NCI-H2107 treated with DMSO at 0.1 percent for 48 hours (cell line): ENCODE measurements around the gene TSPAN5.
"Not testable (repeated sequence)": the region's sequence is repeated elsewhere in the genome, so short reads cannot be mapped to it uniquely, and the experiment has no call there.

Experiments
- DNase-seq: peaks from one replicate; lab custom pipeline; 2025; ENCODE audit not compliant: unreplicated experiment; lab: John Stamatoyannopoulos, UW

Gene TSPAN5

DNA sequence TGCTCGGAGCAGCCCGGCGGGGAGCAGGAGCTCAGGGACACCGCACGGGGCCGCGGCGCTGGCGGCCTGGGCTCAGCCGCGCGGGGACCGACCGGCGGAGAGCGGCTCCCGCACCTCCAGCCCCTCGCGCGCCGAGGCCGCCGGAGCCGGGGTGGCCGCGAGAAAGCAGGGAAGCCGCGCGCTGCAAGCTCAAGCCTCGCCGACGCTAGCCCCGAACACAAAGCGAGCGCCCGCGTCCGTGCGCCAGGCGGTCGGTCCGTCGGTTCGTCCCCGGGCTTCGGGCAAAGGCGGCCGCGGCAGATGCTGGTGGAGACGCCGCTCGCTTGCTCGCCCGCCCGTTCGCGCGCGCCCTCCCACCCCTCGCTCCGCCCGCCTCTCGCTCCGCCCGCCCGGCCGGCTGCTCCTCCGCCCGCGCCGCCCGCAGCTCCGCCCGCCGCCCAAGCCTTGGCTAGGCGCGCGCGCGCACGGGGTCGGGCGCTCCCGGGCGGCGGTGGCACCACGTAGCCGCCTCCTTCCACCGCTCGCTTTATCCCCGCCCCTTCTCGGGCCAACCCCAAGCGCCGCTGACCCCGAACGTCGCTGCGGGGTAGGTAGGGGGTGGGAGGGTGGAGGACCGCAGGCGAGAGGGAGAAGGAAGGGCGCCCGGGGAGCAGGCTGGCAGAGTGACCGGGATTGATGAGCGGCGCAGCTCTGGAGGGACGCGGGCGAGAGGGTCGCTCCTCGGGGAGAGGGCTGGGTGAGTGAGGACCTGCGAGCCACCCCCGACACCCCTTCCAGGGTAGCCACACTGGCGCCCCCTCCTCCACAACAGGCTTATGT lies at the start of gene TSPAN5:
TSS of gene TSPAN5 (minus strand) at position 325 of the 819 bp plus-strand sequence.
- no peak for DNase-seq

DNA sequence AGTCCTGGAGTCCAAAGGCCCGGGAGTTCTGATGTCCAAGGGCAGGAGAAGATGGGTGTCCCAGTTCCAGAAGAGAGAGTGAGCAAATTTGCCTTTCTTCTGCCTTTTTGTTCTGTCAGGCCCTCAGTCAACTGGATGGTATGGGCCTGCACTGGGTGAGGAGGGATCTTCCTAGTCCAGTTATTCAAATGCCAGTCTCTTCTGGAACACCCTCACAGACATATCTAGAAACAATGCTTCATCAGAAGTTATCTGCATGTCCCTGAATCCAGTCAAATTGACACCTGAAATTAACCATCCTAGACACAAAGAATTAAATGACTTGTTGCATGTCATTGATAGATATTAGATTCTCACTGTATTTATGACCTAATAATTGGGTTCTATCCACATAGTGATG lies 48.5 kb upstream of the TSPAN5 start:
- no peak for DNase-seq

DNA sequence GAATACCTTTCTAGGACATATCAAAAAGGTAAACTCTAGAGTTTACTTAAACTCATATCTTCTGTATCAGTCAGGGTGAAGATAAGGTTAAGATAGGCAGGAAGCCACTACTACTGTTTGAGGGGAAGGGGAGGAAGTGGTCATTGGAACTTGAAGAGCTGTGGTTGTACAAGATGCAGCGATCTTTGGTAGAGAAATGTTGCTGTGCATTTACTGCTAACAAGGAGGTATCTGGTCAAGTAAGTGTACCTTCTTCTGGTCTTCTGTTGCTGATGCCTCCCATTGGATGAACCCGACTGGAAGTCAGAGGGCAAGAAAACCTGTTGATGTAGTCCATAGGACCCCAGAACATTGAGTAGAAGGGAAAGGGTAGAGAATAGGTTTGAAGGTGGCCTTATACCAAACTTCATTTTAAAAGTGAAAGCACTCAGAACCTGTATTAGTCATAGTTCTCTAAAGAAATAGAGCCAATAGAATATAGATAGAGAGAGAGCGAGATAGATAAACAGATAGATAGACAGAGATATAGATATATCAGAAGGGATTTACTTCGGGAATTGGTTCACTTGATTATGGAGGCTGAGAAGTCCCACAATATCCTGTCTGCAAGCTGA lies 47.9 kb upstream of the TSPAN5 start:
- no peak for DNase-seq

DNA sequence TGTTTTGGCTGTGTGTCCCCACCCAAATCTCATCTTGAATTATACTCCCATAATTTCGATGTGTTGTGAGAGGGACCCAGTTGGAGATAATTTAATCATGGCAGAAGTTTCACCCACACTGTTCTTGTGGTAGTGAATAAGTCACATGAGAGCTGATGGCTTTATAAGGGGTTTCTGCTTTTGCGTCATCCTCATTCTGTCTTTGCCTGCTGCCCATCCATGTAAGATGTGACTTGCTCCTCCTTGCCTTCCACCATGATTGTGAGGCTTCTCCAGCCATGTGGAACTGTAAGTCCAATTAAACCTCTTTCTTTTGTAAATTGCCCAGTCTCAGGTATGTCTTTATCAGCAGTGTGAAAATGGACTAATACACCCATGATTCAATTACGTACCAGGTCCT lies 47.2 kb upstream of the TSPAN5 start:
- DNase-seq = not testable (repeated sequence)

DNA sequence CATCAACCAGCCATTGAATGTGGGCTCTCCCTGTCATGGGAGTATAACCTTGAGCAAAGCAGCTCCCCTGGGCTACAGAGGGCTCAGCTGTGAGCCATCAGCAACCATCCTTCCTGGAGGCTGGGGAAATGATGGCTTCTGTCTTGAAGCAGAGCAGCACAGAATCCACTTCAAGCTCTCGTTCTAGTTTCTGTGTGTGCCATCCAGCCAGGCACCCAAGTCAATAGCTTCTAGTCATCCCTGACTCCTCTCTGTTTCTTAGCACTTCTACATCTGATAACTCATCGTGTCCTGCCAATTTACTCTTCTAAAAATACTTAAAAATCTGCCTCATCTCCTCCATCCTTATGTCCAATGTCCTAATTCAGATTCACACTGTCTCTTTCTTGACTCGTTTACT lies 42.2 kb upstream of the TSPAN5 start:
- no peak for DNase-seq

DNA sequence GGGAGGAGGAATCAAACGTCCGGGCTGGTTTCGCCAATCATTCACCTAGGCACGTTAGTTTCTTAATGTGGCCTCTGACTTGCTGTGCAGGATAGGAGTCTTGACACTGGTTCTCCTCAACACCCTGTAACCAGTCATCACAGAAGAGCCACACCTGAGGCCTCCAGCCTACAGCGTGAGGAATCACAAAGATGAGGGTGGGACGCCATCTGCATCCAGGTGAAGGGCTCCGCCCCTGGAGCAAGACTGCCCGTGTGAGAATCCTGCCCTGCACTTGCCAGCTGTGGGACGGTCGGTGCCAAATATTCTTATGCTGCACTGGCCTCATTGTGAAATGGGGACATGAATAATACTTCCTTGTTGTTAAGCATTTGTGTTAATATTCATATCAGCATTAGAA lies 35.7 kb upstream of the TSPAN5 start:
- DNase-seq = no peak

DNA sequence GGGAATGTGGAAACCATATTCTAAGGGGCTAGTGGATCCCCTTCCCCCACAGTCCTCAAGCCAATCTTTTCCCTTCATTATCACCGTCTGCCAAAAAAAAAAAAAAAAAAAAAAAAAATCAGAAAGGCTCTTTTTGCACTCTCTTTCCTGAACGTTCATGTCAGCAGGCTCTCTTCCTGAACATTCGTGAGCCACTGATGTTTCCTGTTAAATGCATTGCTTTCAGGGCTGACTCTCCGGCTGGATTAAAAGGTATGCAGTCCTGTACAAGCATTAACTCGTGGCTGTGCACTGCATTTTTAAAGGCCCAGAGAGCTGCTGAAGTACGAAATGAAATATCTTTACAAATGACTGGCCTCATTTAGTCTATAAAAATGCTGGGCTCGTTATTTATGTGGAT lies 34.0 kb upstream of the TSPAN5 start:
- DNase-seq = no peak

DNA sequence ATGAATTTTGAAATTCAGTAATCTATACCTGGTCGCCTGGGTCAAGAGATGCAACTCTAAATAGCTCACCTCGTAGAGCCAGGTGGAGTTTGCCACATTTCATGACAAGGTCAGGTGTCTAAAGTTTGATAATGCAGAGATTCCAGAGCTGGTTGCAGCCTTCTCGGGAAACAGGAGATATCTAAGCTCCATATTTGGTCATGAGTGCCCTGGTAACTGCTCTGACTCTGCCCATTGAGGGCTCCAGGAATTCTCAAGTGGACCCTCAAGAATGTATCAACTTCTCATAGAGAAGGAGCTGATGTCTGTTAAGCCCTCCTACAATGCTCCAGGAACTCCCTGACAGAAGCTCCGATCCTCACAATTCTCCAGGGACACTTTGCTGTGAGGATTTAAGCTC lies 33.2 kb upstream of the TSPAN5 start:
- no peak for DNase-seq

DNA sequence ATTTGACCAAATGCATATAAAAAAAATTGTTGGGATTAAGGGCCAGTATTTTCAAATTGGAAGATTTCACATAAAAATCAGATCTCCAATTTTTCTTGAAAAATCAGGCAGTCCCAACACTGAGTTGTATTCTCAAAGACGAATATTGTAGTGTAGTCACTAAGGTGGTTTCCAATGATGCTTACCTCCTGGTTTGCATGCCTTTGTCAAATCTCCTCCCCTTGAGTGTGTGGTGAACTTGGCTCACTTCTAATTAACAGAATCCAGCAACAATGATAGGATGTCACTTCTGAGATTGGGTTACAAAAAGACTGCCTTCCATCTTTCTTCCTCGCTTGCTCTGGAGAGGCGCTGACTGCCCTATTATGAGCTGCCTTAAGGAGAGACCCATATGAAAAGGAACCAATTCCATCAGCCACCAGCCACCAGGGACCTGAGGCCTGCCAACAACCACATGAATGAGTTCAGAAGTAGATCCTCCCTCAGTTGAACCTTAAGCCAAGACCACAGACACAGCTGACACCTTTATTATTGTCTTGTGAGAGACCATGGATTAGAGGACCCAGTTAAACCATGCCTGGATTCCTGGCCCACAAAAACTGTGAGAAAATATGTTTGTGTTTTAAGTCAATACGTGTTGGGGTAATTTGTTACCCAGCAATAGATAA lies 31.2 kb upstream of the TSPAN5 start:
- DNase-seq = no peak

DNA sequence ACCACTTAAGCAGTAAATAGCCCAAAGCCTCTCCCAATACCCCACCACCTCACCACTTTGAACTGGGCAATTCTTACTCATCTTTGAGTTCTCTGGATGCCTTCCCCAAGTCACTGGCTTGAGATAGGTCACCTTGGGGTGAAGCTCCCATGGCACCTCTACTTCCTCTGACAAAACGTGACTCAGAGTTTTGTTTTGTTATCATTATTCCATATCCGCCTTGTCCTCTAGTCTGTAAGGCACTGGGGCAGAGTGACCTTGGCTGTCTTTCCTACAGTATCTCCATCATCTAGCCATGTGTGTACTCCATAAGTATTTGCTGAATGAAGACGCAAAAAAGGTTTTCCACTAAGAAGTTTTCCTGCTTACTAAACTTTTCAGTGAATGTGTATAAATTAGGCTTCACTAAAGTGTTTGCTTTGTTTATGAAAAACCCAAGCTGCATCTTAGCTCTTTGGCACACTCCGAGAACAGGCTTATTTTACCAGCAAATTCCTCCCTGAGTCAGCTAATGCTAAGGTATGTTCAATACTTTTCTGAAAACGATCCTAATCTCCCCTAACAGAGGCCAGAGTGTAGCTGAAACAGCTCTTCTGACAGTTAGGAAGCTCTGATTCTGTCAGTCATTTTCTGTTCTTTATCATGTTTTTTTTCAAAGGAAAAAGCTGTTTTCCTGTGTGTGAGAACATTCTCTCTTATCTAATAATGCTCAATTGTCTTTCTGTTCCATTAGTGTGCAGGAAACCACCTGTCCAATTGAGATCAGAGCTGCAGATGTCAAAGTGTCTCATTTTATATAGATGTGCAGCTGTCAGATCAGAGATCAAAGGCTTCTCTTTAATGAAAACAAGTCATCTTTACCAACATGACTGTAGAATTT lies 30.2 kb upstream of the TSPAN5 start:
- no peak for DNase-seq

DNA sequence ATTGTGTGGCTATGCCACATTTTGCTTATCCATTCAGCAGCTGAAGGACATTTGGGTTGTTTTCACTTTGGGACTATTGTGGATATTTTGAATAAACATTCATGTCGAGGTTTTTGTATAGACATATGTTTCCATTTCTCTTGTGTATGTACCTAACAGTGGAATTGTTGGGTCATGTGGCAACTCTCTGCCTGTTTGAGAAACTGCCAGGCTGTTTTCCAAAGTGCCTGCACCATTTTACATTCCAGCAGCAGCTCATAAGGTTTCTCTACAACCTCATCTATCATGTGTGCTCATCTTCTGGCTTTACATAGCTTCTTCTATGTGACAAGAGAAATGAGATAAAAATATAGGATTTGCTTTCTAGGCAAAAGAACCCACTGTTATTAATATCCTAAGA lies 29.5 kb upstream of the TSPAN5 start:
- DNase-seq = no peak

DNA sequence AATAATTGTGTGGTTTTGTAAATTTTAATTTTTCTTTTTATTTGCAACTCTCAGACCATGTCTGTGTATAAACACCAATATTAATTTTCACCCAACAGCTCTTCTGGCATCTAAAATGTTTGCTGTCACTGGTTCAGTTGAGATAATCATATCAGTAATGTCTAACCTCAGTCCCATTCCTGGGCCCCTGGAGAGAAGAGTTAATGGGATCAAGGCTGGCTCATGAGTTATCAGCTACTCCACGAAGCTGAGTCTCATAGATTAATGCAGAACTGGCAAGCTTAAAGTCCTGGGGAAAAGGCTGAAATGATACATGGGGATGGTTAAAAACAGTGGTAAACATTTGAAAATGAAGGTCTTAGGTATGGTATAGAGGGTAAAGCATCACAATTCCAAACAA lies 28.4 kb upstream of the TSPAN5 start:
- no peak for DNase-seq

DNA sequence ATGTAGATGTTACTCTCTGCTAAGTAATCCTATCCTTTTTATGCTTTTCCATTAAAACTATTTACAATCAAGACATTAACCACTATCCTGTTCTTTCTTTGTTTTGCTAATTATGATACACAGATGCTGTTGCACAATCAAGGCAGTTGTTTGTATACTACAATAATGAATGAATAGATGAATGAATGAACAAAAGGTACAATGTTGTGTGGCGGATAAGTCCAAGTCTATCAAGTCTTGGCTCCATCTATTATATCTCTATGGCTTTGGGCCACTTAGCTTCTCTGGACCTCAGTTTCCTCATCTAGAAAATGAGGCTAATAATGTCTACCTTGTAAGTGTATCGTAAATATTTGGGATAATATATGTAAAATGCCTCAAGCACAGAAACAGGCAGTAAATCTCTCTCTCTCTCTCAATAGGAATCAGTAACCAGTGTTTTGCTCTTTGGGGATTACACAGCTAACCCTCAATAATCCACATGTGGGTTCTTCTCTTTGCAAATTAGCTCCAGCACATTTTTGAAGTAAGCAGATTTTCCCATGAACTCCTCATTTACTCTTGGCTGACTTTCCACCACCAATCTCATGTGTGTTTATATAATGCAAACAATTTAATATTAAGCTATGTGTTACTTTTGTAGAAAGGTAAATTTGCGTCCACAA lies 27.8 kb upstream of the TSPAN5 start:
- no peak for DNase-seq

DNA sequence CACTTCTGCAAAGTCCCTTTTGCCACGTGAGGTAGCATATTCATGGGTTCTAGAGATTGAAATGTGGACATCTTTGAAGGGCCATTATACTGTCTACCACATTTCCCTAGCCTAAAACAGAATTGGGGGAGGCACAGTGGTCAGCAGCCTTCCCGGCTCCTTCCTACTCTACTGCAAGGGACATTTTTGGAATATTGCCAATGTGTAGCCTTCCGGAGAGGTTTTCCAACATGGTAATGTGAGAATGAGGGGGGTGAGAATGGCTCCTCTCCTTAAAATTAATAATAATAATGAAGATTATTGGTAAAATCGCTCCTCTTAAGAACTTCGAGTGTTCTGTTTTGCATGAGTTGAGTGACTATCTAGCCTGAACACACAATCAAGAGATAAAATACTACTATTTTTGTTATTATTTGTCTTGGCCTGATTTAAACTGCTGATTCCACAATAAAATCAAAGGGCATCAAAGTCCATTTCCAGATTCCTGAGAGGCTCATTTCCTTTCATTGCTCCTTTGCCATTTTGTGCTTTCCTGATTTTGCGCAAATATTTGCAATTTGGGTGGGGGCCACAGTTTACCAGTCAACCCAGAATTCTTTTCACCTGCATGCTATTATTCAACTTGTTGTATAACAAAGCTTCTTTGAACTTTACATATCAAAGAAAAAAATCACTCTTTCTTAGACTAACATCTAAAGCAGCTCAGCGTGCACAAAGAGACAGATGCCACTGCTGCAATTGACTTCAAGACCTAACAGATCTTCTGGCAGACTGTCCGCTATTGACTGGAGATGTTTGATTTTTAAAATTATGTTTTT lies 27.0 kb upstream of the TSPAN5 start:
- no peak for DNase-seq

DNA sequence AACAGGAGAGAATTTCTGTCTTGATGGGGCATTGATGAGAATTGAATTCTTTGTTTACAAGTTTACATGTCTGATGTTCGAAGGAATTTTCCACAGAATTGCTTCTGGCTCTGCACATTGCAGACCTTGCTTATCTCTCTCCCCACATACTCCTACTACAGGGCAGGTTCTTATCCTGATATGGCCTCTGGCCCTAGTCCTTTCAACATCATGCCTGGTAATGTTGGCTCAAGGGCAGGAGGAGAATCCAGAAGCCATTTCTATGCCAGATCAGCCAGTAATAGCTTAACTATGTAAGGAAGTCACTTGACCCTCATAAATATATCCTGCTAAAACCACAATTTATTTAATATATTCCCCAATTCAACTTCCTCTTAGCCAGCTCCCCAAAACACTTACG lies 24.3 kb upstream of the TSPAN5 start:
- no peak for DNase-seq

DNA sequence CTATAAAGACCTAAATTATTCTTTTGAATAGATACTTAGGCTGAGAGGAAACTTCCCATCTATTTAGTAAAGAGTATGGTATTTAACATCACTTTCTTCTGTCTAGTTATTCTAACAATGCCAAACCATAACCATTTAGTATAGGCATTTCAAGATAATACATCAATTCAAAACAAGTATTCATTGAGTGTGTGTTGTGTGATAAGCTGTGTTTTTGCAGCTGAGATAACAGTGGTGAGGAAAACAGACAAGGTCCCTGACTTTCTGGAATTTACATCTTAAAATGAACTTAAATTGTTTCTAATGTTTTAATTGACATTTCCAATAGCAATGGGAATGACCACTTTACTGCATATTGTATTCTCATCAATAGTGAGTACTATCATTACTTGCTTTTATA lies 22.4 kb upstream of the TSPAN5 start:
- DNase-seq = no peak

DNA sequence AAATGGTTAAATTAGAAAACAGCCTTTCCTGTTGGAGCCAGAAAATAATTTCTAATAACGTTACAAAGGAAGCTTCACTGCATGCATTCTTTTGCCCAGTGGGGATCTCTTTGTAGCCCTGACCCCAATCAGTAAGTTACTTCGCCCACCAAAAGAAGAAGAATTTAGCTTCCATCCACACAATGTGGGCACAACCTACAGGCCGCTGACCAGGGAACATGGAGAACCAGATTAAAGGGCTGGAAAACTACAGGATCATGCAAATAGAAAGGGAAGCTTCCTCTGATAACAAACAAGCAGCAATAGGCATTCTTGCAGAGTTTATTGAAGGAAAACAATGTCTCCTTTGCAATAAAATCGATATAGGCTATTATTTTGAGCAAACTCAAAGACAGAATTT lies 21.3 kb upstream of the TSPAN5 start:
- DNase-seq = no peak

DNA sequence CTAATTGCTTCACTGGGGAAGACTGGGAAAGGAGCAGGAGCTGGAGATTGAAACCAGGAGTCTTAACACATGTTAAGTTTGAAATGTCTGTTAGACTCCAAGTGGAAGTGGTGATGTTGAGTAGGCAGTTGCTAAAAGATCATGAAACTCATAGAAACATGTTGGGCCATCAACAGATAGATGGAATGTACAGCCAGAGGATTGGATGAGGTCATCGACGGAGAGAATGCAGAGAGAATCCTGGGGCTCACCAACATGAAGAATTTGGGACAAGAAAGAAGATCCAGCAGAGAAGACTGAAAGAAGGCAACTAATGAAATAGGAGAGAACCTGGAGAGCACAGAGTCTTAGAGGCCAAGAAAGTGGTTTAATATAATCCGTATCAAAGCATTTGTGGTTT lies 19.4 kb upstream of the TSPAN5 start:
- DNase-seq = no peak

DNA sequence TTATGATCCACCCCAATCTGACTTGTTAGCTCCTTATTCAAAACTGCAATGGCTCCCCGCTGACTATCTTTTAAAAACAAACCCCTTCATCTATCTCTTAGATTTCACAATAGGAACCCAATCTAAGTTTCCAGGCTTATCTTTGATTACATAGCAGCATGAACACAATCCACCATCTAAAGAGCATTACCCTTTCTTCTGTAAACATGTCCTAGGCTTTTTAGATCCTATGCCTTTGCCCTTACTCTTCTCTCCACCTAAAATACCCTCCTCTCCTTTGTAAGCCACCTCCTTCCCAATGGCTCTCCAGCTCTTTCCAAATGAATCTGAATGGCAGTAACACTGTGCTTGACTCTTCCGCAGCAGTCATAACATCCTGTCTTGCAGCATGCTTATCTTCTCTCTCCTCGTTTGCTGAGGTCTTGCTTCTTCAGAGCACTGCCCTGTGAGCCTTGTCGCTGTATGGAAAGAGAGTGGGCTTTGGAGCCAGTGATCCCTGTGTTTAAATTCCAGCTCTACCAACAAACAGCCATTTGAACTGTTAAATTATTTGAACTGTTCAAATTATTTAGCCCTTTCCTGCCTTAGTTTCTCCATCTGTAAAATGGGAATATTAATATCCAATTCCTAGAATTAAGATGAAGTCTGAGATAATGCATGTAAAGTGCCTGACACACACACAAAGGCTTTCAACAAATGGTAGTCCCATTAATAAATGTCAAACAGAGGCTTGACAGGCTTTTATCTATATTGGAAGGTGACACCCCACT lies 16.2 kb upstream of the TSPAN5 start:
- no peak for DNase-seq
